HepG2 (cell line): ENCODE data around the gene UBE2S. TPM values are rescaled to one million over a fixed set of nuclear protein-coding genes. Genes with fewer than 3 reads are reported as not detected.
A peak's percentile ranks its signal among the peaks of the same experiment; 100 is the strongest.

ENCODE experiments used
- CSRNP1 ChIP-seq: sonication (generic); formaldehyde crosslinking; IDR thresholded peaks from 2 replicates; pipeline ENCODE4 v1.8.1; 2023; ENCODE audit warnings: mild to moderate bottlenecking, missing genetic modification reagents
- GFI1 ChIP-seq: sonication (generic); formaldehyde crosslinking; IDR thresholded peaks from 2 replicates; pipeline ENCODE4 v1.5.0; 2020; ENCODE audit warnings: missing genetic modification reagents, mild to moderate bottlenecking, borderline replicate concordance
- HNRNPL ChIP-seq: fragments of 200-400 bp; formaldehyde crosslinking; IDR thresholded peaks from 2 replicates; pipeline ENCODE4 v1.6.1; 2017; ENCODE audit warnings: mild to moderate bottlenecking, low read depth, low read length
- IRX3 ChIP-seq: sonication (generic); formaldehyde crosslinking; IDR thresholded peaks from 2 replicates; pipeline ENCODE4 v1.8.1; 2023; ENCODE audit warnings: mild to moderate bottlenecking, low read depth, missing genetic modification reagents, borderline replicate concordance
- NBN ChIP-seq: fragments of 450-650 bp; conservative IDR thresholded peaks from 2 replicates; pipeline ENCODE4 v1.6.1; 2017
- RFX5 ChIP-seq: IDR thresholded peaks from 2 replicates; pipeline ENCODE4 v1.6.1; 2011; ENCODE audit warnings: low read depth, low read length, improper control_type of control experiment
- RFXAP ChIP-seq: sonication (generic); formaldehyde crosslinking; IDR thresholded peaks from 2 replicates; pipeline ENCODE4 v1.4.0; 2020; ENCODE audit warnings: missing genetic modification reagents, borderline replicate concordance
- TRIM24 ChIP-seq: sonication (generic); formaldehyde crosslinking; IDR thresholded peaks from 2 replicates; pipeline ENCODE4 v1.8.0; 2022; ENCODE audit warnings: mild to moderate bottlenecking, missing genetic modification reagents
- ZBTB7A ChIP-seq: sonication (generic); formaldehyde crosslinking; IDR thresholded peaks from 2 replicates; pipeline ENCODE4 v1.8.0; 2022; ENCODE audit warnings: mild to moderate bottlenecking, missing genetic modification reagents
- ZNF232 ChIP-seq: sonication (generic); formaldehyde crosslinking; IDR thresholded peaks from 2 replicates; pipeline ENCODE4 v1.4.0; 2020; ENCODE audit warnings: missing genetic modification reagents, borderline replicate concordance
- ZNF30 ChIP-seq: sonication (generic); formaldehyde crosslinking; IDR thresholded peaks from 2 replicates; pipeline ENCODE4 v1.5.0; 2020; ENCODE audit warnings: mild to moderate bottlenecking, missing genetic modification reagents
- ZNF431 ChIP-seq: sonication (generic); formaldehyde crosslinking; IDR thresholded peaks from 2 replicates; pipeline ENCODE4 v1.9.0; 2022; ENCODE audit warnings: missing genetic modification reagents, low read depth, mild to moderate bottlenecking, borderline replicate concordance
- polyA plus RNA-seq, 8 experiments: library from polyadenylated mRNA; depleted of rRNA in 3 of 8; stranded (reverse) in 7 of 8; unstranded in 1 of 8; fragments of >200 nt; fragmentation: Illumina TruSeq in 4 of 8; extraction: Trizol in 4 of 8; gene quantifications; 2 replicates each; pipeline versions ENCODE4 v1.2.1 to v1.2.3, GENCODE V29; 2011 to 2016; ENCODE audit warnings: low read depth in 4 of 8, missing spikeins in 1 of 8, mixed read lengths in 1 of 8; ENCODE audit not compliant: insufficient read depth in 1 of 8
- total RNA-seq, 5 experiments: library from RNA; depleted of rRNA; stranded (reverse); fragments of >200 nt; fragmentation: Illumina TruSeq; extraction: Trizol; gene quantifications; 2 replicates each; pipeline ENCODE4 v1.2.3, GENCODE V29; 2016; ENCODE audit warnings: low read depth in 1 of 5
- TF ChIP-seq, protein P1 (sequence below): sonication (generic); formaldehyde crosslinking; IDR thresholded peaks from 2 replicates; pipeline ENCODE4 v1.8.0; 2022; ENCODE audit warnings: missing genetic modification reagents, mild to moderate bottlenecking, borderline replicate concordance
- TF ChIP-seq, protein P2 (sequence below): sonication (generic); formaldehyde crosslinking; IDR thresholded peaks from 2 replicates; pipeline ENCODE4 v1.4.0; 2020; ENCODE audit warnings: missing genetic modification reagents, borderline replicate concordance
- TF ChIP-seq, protein P3 (sequence below), 2 experiments: sonication (generic) in 1 of 2; formaldehyde crosslinking in 1 of 2; IDR thresholded peaks; 2 replicates each; pipeline versions ENCODE4 v1.4.0 to v1.6.1; 2016 to 2020; ENCODE audit warnings: borderline replicate concordance in 1 of 2, low read depth in 1 of 2, mild to moderate bottlenecking in 1 of 2, missing genetic modification reagents in 1 of 2

The UBE2S gene
- total and polyA plus RNA-seq, 2 of the 13 experiments (the other 11 are each of a cell fraction or from before 2014, with no cell fraction given): 32.2 to 39.3 TPM

- TF ChIP-seq, protein P1, sequence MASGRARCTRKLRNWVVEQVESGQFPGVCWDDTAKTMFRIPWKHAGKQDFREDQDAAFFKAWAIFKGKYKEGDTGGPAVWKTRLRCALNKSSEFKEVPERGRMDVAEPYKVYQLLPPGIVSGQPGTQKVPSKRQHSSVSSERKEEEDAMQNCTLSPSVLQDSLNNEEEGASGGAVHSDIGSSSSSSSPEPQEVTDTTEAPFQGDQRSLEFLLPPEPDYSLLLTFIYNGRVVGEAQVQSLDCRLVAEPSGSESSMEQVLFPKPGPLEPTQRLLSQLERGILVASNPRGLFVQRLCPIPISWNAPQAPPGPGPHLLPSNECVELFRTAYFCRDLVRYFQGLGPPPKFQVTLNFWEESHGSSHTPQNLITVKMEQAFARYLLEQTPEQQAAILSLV (CRISPR knock-in tag): 0 out of 2 replicates have a peak, but pooled peaks have one; percentile 23
- TF ChIP-seq RFXAP (CRISPR knock-in tag): no peak
- no peak for TF ChIP-seq NBN
- no peak for TF ChIP-seq ZNF232 (CRISPR knock-in tag)
- no peak for TF ChIP-seq TRIM24 (CRISPR knock-in tag)
- no peak for TF ChIP-seq GFI1
- no peak for TF ChIP-seq ZNF30 (CRISPR knock-in tag)
- no peak for TF ChIP-seq HNRNPL
- TF ChIP-seq, protein P2, sequence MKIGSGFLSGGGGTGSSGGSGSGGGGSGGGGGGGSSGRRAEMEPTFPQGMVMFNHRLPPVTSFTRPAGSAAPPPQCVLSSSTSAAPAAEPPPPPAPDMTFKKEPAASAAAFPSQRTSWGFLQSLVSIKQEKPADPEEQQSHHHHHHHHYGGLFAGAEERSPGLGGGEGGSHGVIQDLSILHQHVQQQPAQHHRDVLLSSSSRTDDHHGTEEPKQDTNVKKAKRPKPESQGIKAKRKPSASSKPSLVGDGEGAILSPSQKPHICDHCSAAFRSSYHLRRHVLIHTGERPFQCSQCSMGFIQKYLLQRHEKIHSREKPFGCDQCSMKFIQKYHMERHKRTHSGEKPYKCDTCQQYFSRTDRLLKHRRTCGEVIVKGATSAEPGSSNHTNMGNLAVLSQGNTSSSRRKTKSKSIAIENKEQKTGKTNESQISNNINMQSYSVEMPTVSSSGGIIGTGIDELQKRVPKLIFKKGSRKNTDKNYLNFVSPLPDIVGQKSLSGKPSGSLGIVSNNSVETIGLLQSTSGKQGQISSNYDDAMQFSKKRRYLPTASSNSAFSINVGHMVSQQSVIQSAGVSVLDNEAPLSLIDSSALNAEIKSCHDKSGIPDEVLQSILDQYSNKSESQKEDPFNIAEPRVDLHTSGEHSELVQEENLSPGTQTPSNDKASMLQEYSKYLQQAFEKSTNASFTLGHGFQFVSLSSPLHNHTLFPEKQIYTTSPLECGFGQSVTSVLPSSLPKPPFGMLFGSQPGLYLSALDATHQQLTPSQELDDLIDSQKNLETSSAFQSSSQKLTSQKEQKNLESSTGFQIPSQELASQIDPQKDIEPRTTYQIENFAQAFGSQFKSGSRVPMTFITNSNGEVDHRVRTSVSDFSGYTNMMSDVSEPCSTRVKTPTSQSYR (CRISPR knock-in tag): peak; percentile 43; the same call in 1 of the 2 replicates
- no peak for TF ChIP-seq RFX5
- no peak for TF ChIP-seq ZNF431 (CRISPR knock-in tag)
- no peak for TF ChIP-seq IRX3 (CRISPR knock-in tag)
- peak; percentile 28; the same call in 1 of the 2 replicates for TF ChIP-seq CSRNP1 (CRISPR knock-in tag)
- TF ChIP-seq, protein P3, sequence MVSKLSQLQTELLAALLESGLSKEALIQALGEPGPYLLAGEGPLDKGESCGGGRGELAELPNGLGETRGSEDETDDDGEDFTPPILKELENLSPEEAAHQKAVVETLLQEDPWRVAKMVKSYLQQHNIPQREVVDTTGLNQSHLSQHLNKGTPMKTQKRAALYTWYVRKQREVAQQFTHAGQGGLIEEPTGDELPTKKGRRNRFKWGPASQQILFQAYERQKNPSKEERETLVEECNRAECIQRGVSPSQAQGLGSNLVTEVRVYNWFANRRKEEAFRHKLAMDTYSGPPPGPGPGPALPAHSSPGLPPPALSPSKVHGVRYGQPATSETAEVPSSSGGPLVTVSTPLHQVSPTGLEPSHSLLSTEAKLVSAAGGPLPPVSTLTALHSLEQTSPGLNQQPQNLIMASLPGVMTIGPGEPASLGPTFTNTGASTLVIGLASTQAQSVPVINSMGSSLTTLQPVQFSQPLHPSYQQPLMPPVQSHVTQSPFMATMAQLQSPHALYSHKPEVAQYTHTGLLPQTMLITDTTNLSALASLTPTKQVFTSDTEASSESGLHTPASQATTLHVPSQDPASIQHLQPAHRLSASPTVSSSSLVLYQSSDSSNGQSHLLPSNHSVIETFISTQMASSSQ (IDR thresholded peaks at IDR 0.05; ENCODE audit: low read depth): no peak
- TF ChIP-seq, protein P3 (CRISPR knock-in tag; IDR thresholded peaks at IDR 0.05; ENCODE audit: borderline replicate concordance): no peak
- TF ChIP-seq ZBTB7A (CRISPR knock-in tag): peak; percentile 11; the same call in 1 of the 2 replicates
Measured at GRCh38 chr19:55377356-55378131, 30.0 kb downstream of the UBE2S start (continued).
